Measurements from ENCODE around the gene PLCL2. TPM values are rescaled to one million over a fixed set of nuclear protein-coding genes. Genes with fewer than 3 reads are reported as not detected.
A peak's percentile ranks its signal among the peaks of the same experiment; 100 is the strongest.

Gene PLCL2
- total and polyA plus RNA-seq, 8 donors, result 1.8 to 12.1 (median 7.4) TPM

DNA sequence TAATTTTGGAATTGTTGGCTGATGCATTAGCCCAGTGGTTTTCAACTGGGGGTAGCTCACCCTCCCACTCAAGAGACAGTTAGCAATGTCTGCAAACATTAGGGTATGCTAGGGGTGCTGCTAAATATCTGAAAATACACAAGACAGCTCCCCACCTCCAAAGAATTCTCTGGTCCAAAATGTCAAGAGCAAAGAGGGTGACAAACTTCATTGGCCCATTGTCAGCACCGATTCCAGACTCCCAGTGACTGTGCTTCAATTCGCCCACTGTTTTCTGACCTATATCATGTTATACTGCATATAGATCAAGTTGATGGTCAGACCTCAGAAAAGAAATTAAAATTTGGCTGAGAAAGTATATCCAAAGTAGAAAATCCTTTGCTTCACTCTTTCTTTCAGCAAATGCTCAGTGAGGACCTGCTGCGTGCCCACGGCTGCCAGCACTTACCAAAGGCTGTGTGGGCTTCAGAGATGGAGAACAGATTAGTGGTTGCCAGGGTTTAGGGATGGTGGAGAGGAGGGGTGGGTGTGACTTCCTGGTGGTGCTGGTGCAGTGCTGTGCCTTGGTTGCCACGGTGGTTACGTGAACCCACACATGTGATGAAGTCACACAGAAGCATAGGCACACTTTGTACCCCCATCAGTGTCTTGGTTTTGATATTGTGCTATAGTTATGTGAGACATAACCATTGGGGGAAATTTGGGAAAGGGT, 204.0 kb downstream of the PLCL2 start:
- no peak for FAIRE-seq
- H3K4me1 ChIP-seq, result no peaks in the 10 kb centered on the region
- H3K36me3 ChIP-seq, result peaks cover 0 to 12% (median under 1%) of the 10 kb centered on the region in 3 donors
- intact Hi-C loops (cut with DNase I), result no loop called here
- no peak for TF ChIP-seq CTCF (IDR thresholded peaks at IDR 0.05)
- 95% methylated on average over 6 of the region's 6 CpGs for WGBS, 2 donors
- H3K4me3 ChIP-seq, result no peak overlapping the region
- DNase-seq, result no peak
- H3K27me3 ChIP-seq, result no peaks in the 10 kb centered on the region
- H3K9me3 ChIP-seq, result no peaks in the 10 kb centered on the region
- no peak overlapping the region for H3K27ac ChIP-seq
- ATAC-seq, result peak in 1 of 4 donors; percentile 30

- no peak for TF ChIP-seq CTCF (IDR thresholded peaks at IDR 0.05)
- ATAC-seq, result no peak
- no peak for FAIRE-seq
- Histone ChIP-seq H3K36me3 (peaks cover 0 to 12% (median 0%) of the 10 kb centered on the region in 3 donors), H3K9me3 (no peaks in the 10 kb centered on the region), H3K4me1 (no peaks in the 10 kb centered on the region), H3K27ac (no peak overlapping the region), H3K4me3 (no peak overlapping the region), H3K27me3 (no peaks in the 10 kb centered on the region)
- no peak for DNase-seq
- intact Hi-C loops (cut with DNase I), result no loop called here
Observed at GRCh38 chr3:17089314-17089700, 204.6 kb downstream of the PLCL2 start.

- intact Hi-C loops (cut with DNase I), result no loop called here
- WGBS, 2 donors, result 92 to 93% methylated on average over 6 of the region's 6 CpGs
- no peaks in the 10 kb centered on the region for H3K9me3 ChIP-seq
- no peak overlapping the region for H3K27ac ChIP-seq
- DNase-seq (no peak), FAIRE-seq (no peak), ATAC-seq (no peak)
- H3K27me3 ChIP-seq, result no peaks in the 10 kb centered on the region
- H3K4me3 ChIP-seq, result no peak overlapping the region
- H3K36me3 ChIP-seq, result peaks cover 0 to 12% (median 0%) of the 10 kb centered on the region in 3 donors
- no peaks in the 10 kb centered on the region for H3K4me1 ChIP-seq
- no peak for TF ChIP-seq CTCF (IDR thresholded peaks at IDR 0.05)
Observed at GRCh38 chr3:17090280-17090983, 205.7 kb downstream of the PLCL2 start.

- intact Hi-C loops (cut with DNase I), result no loop called here
- no peak overlapping the region for H3K27ac ChIP-seq
- FAIRE-seq, result no peak
Observed at GRCh38 chr3:17091910-17092582, 207.3 kb downstream of the PLCL2 start.

More at GRCh38 chr3:17091910-17092582, 207.3 kb downstream of the PLCL2 start:
- no peaks in the 10 kb centered on the region for H3K9me3 ChIP-seq
- 85 to 88% methylated on average over 6 of the region's 6 CpGs for WGBS, 2 donors
- peaks cover 0 to 12% (median 0%) of the 10 kb centered on the region in 3 donors for H3K36me3 ChIP-seq
- no peaks in the 10 kb centered on the region for H3K27me3 ChIP-seq
- ATAC-seq (no peak), DNase-seq (no peak)
- no peaks in the 10 kb centered on the region for H3K4me1 ChIP-seq
- TF ChIP-seq CTCF (IDR thresholded peaks at IDR 0.05), result no peak
- H3K4me3 ChIP-seq, result no peak overlapping the region
